HepG2 (cell line): Measurements from ENCODE around the gene TFB1M. TPM values are rescaled to one million over a fixed set of nuclear protein-coding genes. Genes with fewer than 3 reads are reported as not detected.

Experiments
- ATAC-seq: fragments of 200-7000 bp; cut with Tn5 transposase; 3 replicates; pipeline ENCODE4 v1.9.1; 2020; ENCODE audit warnings: mild to moderate bottlenecking, moderate library complexity
- BruUV-seq: library from RNA; stranded (reverse); fragments of 400-500 nt; replicated peaks from 2 replicates; lab custom pipeline; 2021; lab: Mats Ljungman, UMichigan
- CTCF ChIA-PET: fragments of 300-600 bp; formaldehyde crosslinking; extraction: SDS; loops from one replicate; lab custom pipeline; 2021; ENCODE audit warnings: low total read pairs, inconsistent platforms, low intra/inter-chr PET ratio; lab: Yijun Ruan, JAX
- POLR2A ChIA-PET: fragments of 350-600 bp; sonication (Branson Sonifier 250); formaldehyde crosslinking; loops from one replicate; lab custom pipeline; 2020; ENCODE audit warnings: antibody characterized with exemption, inconsistent platforms; lab: Yijun Ruan, JAX
- DNase-seq: peaks from one replicate; pipeline ENCODE4 v3.0.0-alpha.2; 2015; ENCODE audit warnings: low spot score
- FAIRE-seq: peaks from 3 replicates; lab custom pipeline; 2011; peaks lifted over from hg19 to GRCh38; lab: Jason Lieb, UNC
- H2AFZ ChIP-seq: one replicate; pipeline ENCODE4 v1.6.1; 2011; ENCODE audit warnings: low read length, inconsistent platforms
- H3K27ac ChIP-seq: fragments of 300-600 bp; 3 replicates; pipeline ENCODE4 v1.8.0; 2011; ENCODE audit warnings: mixed run types, mild to moderate bottlenecking, mixed read lengths, low read length, inconsistent platforms; ENCODE audit not compliant: insufficient read depth; ENCODE audit errors: extremely low read length
- H3K27me3 ChIP-seq, 2 experiments: fragments of 200-600 bp in 1 of 2; 2 replicates in 1 of 2; 3 replicates in 1 of 2; pipeline versions ENCODE4 v1.6.0 to v1.8.0; 2011; ENCODE audit warnings: low read length in 2 of 2, mild to moderate bottlenecking in 2 of 2, moderate library complexity in 2 of 2, inconsistent platforms in 1 of 2; ENCODE audit not compliant: insufficient read depth in 2 of 2, control insufficient read depth in 1 of 2
- H3K36me3 ChIP-seq, 2 experiments: fragments of 200-600 bp in 1 of 2; replicated peaks in 1 of 2; 2 replicates in 1 of 2; 3 replicates in 1 of 2; pipeline versions ENCODE4 v1.5.1 to v1.8.0; 2011; ENCODE audit warnings: low read length in 2 of 2, inconsistent platforms in 1 of 2; ENCODE audit not compliant: insufficient read depth in 2 of 2, control insufficient read depth in 1 of 2
- H3K4me1 ChIP-seq: 2 replicates; pipeline ENCODE4 v1.5.1; 2012; ENCODE audit warnings: low read length, inconsistent platforms; ENCODE audit not compliant: insufficient read depth
- H3K4me2 ChIP-seq: 2 replicates; pipeline ENCODE4 v1.6.0; 2011; ENCODE audit warnings: low read depth, low read length, inconsistent platforms
- H3K4me3 ChIP-seq, 3 experiments: fragments of 200-600 bp in 1 of 3; sonication (generic), shearing (Covaris generic) in 1 of 3; replicated peaks in 1 of 3; 2 replicates each; pipeline ENCODE4 v1.5.1; 2011 to 2016; ENCODE audit warnings: low read length in 3 of 3, inconsistent platforms in 2 of 3, low read depth in 2 of 3, mild to moderate bottlenecking in 2 of 3, control low read depth in 1 of 3, mixed read lengths in 1 of 3; ENCODE audit not compliant: insufficient read depth in 1 of 3
- H3K79me2 ChIP-seq: one replicate; pipeline ENCODE4 v1.6.1; 2011; ENCODE audit warnings: low read length, inconsistent platforms; ENCODE audit not compliant: insufficient read depth
- H3K9ac ChIP-seq: 2 replicates; pipeline ENCODE4 v1.6.0; 2011; ENCODE audit warnings: mild to moderate bottlenecking, low read depth, low read length, inconsistent platforms; ENCODE audit not compliant: insufficient read depth
- H3K9me3 ChIP-seq: 2 replicates; pipeline ENCODE4 v1.5.1; 2012; ENCODE audit warnings: mild to moderate bottlenecking, low read length
- H4K20me1 ChIP-seq: 2 replicates; pipeline ENCODE4 v1.6.0; 2011; ENCODE audit warnings: inconsistent platforms, mild to moderate bottlenecking, low read length, moderate library complexity; ENCODE audit not compliant: insufficient read depth
- ATF5 ChIP-seq: sonication (generic); formaldehyde crosslinking; IDR thresholded peaks from 2 replicates; pipeline ENCODE4 v1.4.0; 2020; ENCODE audit warnings: mild to moderate bottlenecking, low read depth, missing genetic modification reagents
- HNF4G ChIP-seq, 2 experiments: sonication (generic) in 1 of 2; formaldehyde crosslinking in 1 of 2; IDR thresholded peaks; 2 replicates each; pipeline versions ENCODE4 v1.4.0 to v1.6.1; 2011 to 2020; ENCODE audit warnings: borderline replicate concordance in 2 of 2, low read depth in 2 of 2, mild to moderate bottlenecking in 2 of 2, low read length in 1 of 2, missing genetic modification reagents in 1 of 2, moderate library complexity in 1 of 2
- KDM1A ChIP-seq: IDR thresholded peaks from 2 replicates; pipeline ENCODE4 v1.6.1; 2016; ENCODE audit warnings: missing compliant biosample characterization
- MBNL3 ChIP-seq: fragments of 250-450 bp; sonication (Bioruptor Pico); conservative IDR thresholded peaks from 2 replicates; pipeline ENCODE4 v1.8.0; 2022; ENCODE audit warnings: mild to moderate bottlenecking, inconsistent platforms
- NFKB2 ChIP-seq: sonication (generic); formaldehyde crosslinking; IDR thresholded peaks from 2 replicates; pipeline ENCODE4 v1.4.0; 2020; ENCODE audit warnings: missing genetic modification reagents, borderline replicate concordance
- RBFOX2 ChIP-seq: fragments of 200-400 bp; formaldehyde crosslinking; IDR thresholded peaks from 2 replicates; pipeline ENCODE4 v1.6.1; 2017; ENCODE audit warnings: low read depth, mild to moderate bottlenecking, low read length
- ZNF468 ChIP-seq: sonication (generic); formaldehyde crosslinking; IDR thresholded peaks from 2 replicates; pipeline ENCODE4 v1.8.0; 2022; ENCODE audit warnings: mild to moderate bottlenecking, moderate library complexity, missing genetic modification reagents
- ZNF780A ChIP-seq: sonication (generic); formaldehyde crosslinking; IDR thresholded peaks from 2 replicates; pipeline ENCODE4 v1.8.0; 2022; ENCODE audit warnings: mild to moderate bottlenecking, missing genetic modification reagents, moderate library complexity
- WGBS: methylation state at CpG from one replicate; pipeline ENCODE4 v1.1.6; 2017; ENCODE audit warnings: low lambda C conversion rate; 5-methylcytosine and 5-hydroxymethylcytosine counted together
- in situ Hi-C: cut with HindIII; loops from 2 replicates; pipeline ENCODE4 v1.10.0; 2017; ENCODE audit warnings: low pct_unique_long_range_greater_than_20kb; ENCODE audit not compliant: extremely low pct_ligation_motif_present
- intact Hi-C: fragments of 100-400 bp; cut with micrococcal nuclease; formaldehyde crosslinking; loops from one replicate; pipeline ENCODE4 v1.10.0; 2022; ENCODE audit not compliant: unreplicated experiment
- polyA plus RNA-seq, 8 experiments: library from polyadenylated mRNA; depleted of rRNA in 3 of 8; stranded (reverse) in 7 of 8; unstranded in 1 of 8; fragments of >200 nt; fragmentation: Illumina TruSeq in 4 of 8; extraction: Trizol in 4 of 8; gene quantifications; 2 replicates each; pipeline versions ENCODE4 v1.2.1 to v1.2.3, GENCODE V29; 2011 to 2016; ENCODE audit warnings: low read depth in 4 of 8, missing spikeins in 1 of 8, mixed read lengths in 1 of 8; ENCODE audit not compliant: insufficient read depth in 1 of 8
- total RNA-seq, 5 experiments: library from RNA; depleted of rRNA; stranded (reverse); fragments of >200 nt; fragmentation: Illumina TruSeq; extraction: Trizol; gene quantifications; 2 replicates each; pipeline ENCODE4 v1.2.3, GENCODE V29; 2016; ENCODE audit warnings: low read depth in 1 of 5

Gene TFB1M
- total and polyA plus RNA-seq, 2 of the 13 experiments (the other 11 are each of a cell fraction or from before 2014, with no cell fraction given): 91.4 to 122 TPM

GRCh38 chr6:155275808-155276480 lies 38.3 kb downstream of the TFB1M start (continued):
- TF ChIP-seq ZNF780A (CRISPR knock-in tag): no peak

- in situ Hi-C loops: no loop called here
- no peak for ATAC-seq
Observed at GRCh38 chr6:155274533-155274932, 39.8 kb downstream of the TFB1M start.

More at GRCh38 chr6:155274533-155274932, 39.8 kb downstream of the TFB1M start:
- Histone ChIP-seq H4K20me1 (no peaks in the 10 kb centered on the region), H3K4me3 (no peak overlapping the region), H3K9me3 (no peaks in the 10 kb centered on the region), H3K36me3 (peaks cover 42 to 90% of the 10 kb centered on the region in 2 experiments), H3K79me2 (peaks cover 5% of the 10 kb centered on the region), H3K4me1 (0 out of 2 replicates have a peak, but pooled peaks cover under 1% of the 10 kb centered on the region), H3K9ac (no peak overlapping the region), H3K27ac (no peak overlapping the region), H2AFZ (no peak overlapping the region), H3K4me2 (no peak overlapping the region), H3K27me3 (no peaks in the 10 kb centered on the region)
- POLR2A ChIA-PET: no interaction called here
- CTCF ChIA-PET: no interaction called here
- no peak for FAIRE-seq
- intact Hi-C loops: no loop called here
- DNase-seq: no peak
- 100% methylated on average over 1 of the region's 1 CpG for WGBS
- TF ChIP-seq ZNF468: no peak
- TF ChIP-seq HNF4G (IDR thresholded peaks at IDR 0.05; ENCODE audit: borderline replicate concordance, low read depth, low read length): no peak
- TF ChIP-seq HNF4G (CRISPR knock-in tag; IDR thresholded peaks at IDR 0.05; ENCODE audit: borderline replicate concordance, low read depth): no peak
- no peak for TF ChIP-seq KDM1A (CRISPR knock-in tag)
- no peak for TF ChIP-seq RBFOX2
- no peak for TF ChIP-seq NFKB2 (CRISPR knock-in tag)
- no peak for TF ChIP-seq ATF5
- no peak for TF ChIP-seq MBNL3 (CRISPR knock-in tag)
- no TSS peak for BruUV-seq
